ENCODE results near the gene RPL35.

The RPL35 gene

DNA sequence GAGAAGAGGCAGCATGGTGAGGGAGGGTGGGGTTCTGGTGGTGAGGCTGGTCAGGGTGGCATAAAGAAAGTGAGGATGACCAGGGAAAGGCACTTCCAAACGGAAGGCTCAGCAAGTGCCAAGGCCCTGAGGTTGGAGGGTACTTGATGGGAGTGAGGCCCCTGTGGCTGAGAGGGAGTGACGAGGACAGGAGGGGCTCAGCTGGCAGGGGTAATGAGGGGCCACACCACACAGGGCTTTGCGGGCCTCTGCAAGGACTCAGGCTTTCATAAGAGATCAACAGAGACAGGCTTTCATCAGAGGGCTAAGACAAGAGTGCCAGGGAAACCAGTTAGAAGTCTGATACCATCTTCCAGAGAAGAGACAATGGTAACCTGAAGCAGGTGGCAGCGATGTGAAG, 23.8 kb upstream of the RPL35 start:
- TF ChIP-seq, protein P1, sequence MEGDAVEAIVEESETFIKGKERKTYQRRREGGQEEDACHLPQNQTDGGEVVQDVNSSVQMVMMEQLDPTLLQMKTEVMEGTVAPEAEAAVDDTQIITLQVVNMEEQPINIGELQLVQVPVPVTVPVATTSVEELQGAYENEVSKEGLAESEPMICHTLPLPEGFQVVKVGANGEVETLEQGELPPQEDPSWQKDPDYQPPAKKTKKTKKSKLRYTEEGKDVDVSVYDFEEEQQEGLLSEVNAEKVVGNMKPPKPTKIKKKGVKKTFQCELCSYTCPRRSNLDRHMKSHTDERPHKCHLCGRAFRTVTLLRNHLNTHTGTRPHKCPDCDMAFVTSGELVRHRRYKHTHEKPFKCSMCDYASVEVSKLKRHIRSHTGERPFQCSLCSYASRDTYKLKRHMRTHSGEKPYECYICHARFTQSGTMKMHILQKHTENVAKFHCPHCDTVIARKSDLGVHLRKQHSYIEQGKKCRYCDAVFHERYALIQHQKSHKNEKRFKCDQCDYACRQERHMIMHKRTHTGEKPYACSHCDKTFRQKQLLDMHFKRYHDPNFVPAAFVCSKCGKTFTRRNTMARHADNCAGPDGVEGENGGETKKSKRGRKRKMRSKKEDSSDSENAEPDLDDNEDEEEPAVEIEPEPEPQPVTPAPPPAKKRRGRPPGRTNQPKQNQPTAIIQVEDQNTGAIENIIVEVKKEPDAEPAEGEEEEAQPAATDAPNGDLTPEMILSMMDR (IDR thresholded peaks at IDR 0.05; ENCODE audit: control insufficient read depth, insufficient read depth, low read depth, low read length, missing control alignments): no peak
- H3K4me3 ChIP-seq (ENCODE audit: control insufficient read depth, low read depth, low read length): no peak overlapping the region
- no peak for DNase-seq (ENCODE audit: low read depth)

DNA sequence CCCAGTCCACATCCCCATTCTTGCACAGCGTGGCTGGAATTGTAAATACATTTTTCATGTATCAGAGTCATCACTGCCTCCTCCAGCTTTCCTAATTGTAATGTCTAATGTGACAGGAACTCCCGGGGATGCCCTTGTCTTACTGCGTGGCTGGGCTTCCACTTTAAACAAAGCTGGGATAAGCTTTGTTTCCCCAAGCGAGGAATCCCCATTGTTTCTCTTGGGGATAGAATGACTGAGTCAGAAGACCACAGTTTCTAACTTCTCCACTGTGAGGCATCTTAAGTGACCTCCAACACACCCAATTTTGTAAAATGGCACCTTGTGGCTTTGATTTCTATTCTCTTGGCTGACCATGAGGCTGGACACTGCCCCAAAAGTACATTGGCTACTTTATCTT, 22.6 kb upstream of the RPL35 start:
- H3K4me3 ChIP-seq (ENCODE audit: control insufficient read depth, low read depth, low read length): no peak overlapping the region
- TF ChIP-seq, protein P1 (IDR thresholded peaks at IDR 0.05; ENCODE audit: control insufficient read depth, insufficient read depth, low read depth, low read length, missing control alignments): no peak
- no peak for DNase-seq (ENCODE audit: low read depth)

DNA sequence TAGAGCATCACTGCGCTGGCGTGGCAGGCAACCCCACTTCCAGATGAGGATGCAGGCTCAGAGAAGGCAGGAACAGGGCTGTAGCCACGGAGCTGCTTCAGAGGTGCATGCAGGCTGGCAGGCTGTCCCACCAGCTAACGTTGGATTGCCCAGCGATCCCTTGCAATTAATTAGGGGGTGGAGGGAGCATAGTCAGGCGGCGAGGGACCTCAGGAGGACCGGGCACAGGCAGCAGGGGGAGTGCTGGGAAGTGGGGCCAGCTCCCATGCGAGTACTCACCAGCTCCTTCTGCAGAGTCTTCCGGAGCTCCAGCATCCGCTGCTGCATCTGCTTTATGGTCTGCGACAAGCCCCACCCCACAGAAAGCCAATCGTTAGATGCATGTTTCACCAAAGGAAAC, 20.5 kb upstream of the RPL35 start:
- no peak for DNase-seq (ENCODE audit: low read depth)
- TF ChIP-seq, protein P1 (IDR thresholded peaks at IDR 0.05; ENCODE audit: control insufficient read depth, insufficient read depth, low read depth, low read length, missing control alignments): no peak
- H3K4me3 ChIP-seq (ENCODE audit: control insufficient read depth, low read depth, low read length): no peak overlapping the region

DNA sequence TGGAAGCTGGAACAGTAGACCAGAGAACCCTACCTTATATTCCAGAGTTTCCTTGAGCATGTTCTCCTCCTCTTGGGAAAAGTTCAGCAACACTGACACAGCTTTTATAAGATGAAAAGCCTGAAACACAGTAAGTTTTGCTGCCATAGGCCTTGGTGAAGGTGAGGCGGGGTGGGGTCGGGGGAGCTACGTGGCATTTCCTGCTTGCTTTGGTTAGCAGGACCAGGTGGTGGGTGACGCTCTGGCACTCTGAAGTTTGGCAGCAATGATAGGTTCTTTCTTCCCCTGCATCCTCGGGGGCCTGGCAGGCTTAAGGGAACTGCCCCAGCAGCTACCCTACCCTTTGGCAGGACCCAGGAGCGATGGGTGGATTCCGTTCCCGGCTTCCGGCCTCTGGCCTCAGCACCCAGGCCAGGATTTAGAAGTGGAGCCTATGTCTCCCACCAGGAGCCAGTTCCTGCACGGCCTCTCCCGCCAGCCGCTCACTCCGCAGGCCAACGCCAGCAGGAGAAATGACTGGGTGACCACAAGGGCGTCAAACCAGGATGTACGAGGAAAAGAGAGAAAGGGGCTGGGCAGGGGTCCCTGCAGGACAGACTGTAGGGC, 19.5 kb upstream of the RPL35 start:
- no peak for DNase-seq (ENCODE audit: low read depth)
- no peak overlapping the region for H3K4me3 ChIP-seq (ENCODE audit: control insufficient read depth, low read depth, low read length)
- TF ChIP-seq, protein P1 (IDR thresholded peaks at IDR 0.05; ENCODE audit: control insufficient read depth, insufficient read depth, low read depth, low read length, missing control alignments): no peak

DNA sequence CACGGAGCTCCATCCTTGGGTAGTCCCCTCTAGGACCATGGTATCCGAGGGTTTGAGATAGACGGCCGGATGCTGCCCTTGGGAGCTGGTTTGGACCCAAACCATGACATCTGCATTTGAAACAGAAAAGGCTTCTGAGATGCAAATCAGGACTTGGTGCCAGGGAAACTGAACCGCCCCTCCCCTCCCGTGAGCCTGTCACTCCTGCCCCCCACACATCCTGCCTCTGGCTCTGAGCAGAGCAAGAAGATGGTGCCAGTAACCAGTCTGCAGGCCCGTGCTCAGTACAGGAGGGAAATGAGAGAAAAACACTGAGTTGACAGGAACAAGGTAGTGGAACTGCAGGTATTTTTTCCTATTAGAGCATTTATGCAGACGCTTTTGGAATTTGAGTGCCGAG, 18.7 kb upstream of the RPL35 start:
- DNase-seq (ENCODE audit: low read depth): no peak
- TF ChIP-seq, protein P1 (IDR thresholded peaks at IDR 0.05; ENCODE audit: control insufficient read depth, insufficient read depth, low read depth, low read length, missing control alignments): no peak
- H3K4me3 ChIP-seq (ENCODE audit: control insufficient read depth, low read depth, low read length): no peak overlapping the region

DNA sequence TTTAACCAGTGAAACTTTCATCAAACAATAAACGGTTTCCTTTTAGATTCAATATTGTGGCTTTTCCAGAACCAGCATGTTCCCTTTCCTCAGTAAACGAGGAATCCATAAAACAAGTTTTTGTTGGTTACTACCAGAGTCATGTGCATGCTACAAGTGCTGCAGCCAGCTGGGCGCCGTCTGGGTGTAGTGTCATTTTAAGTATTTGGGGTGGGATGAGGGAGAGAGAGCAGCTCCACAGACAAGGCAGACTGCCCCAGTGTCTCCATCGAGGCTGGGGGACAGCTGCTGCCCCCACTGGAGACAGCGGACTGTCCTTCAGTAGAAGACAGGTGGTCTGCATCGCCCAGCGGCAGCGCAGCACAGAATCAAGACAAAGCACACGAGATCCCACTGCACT, 17.5 kb upstream of the RPL35 start:
- H3K4me3 ChIP-seq (ENCODE audit: control insufficient read depth, low read depth, low read length): no peak overlapping the region
- TF ChIP-seq, protein P1 (IDR thresholded peaks at IDR 0.05; ENCODE audit: control insufficient read depth, insufficient read depth, low read depth, low read length, missing control alignments): no peak
- no peak for DNase-seq (ENCODE audit: low read depth)

DNA sequence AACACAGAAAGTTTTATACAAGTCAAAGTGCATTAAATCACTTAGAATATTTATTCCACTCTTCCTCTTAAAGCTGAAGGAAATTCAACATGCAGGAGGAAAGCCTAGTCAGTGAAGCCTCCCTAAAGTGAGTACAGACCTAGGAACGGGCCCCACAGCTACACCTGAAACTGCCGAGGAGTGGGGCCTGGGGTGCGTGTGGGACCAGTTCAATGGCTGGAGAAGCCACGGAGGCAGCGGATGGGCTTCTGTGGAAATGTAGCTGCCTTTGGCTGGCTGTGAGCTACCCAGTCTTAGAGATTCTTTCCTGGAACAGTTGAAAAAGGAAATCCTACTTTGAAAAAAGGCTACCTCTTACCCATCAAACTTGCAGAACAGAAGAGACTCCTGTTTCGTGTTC, 16.8 kb upstream of the RPL35 start:
- DNase-seq (ENCODE audit: low read depth): no peak
- no peak overlapping the region for H3K4me3 ChIP-seq (ENCODE audit: control insufficient read depth, low read depth, low read length)
- TF ChIP-seq, protein P1 (IDR thresholded peaks at IDR 0.05; ENCODE audit: control insufficient read depth, insufficient read depth, low read depth, low read length, missing control alignments): no peak

All from AG09309 (cell line).